Heart left ventricle (tissue), 16 donors: ENCODE results near the gene PAIP2B. TPM values are rescaled to one million over a fixed set of nuclear protein-coding genes. Genes with fewer than 3 reads are reported as not detected.

Source experiments
- ATAC-seq, 4 donors: fragments of 200-7000 bp; cut with Tn5 transposase; one replicate each; pipeline ENCODE4 v1.9.1; 2020 to 2022; ENCODE audit warnings: moderate library complexity in 4 of 4, mild to moderate bottlenecking in 3 of 4, moderate number of reproducible peaks in 1 of 4
- DNase-seq, 5 donors: peaks; one replicate each; pipeline ENCODE4 v3.0.0-alpha.2; 2020
- H3K27ac ChIP-seq, 12 donors: fragments of 200-600 bp; sonication (generic) in 4 of 12; one replicate each; pipeline versions ENCODE4 v1.5.0 to v1.8.0; 2016 to 2022; ENCODE audit warnings: mild to moderate bottlenecking in 2 of 12
- H3K27me3 ChIP-seq, 9 donors: fragments of 200-600 bp; sonication (generic) in 2 of 9; one replicate each; pipeline versions ENCODE4 v1.5.1 to v1.8.0; 2016 to 2022; ENCODE audit warnings: mild to moderate bottlenecking in 3 of 9
- H3K36me3 ChIP-seq, 9 donors: fragments of 200-600 bp; sonication (generic) in 2 of 9; one replicate each; pipeline versions ENCODE4 v1.5.0 to v1.8.0; 2018 to 2022; ENCODE audit warnings: mild to moderate bottlenecking in 2 of 9
- H3K4me1 ChIP-seq, 12 donors: fragments of 200-600 bp; sonication (generic) in 4 of 12; one replicate each; pipeline versions ENCODE4 v1.5.0 to v1.8.0; 2016 to 2022; ENCODE audit warnings: mild to moderate bottlenecking in 3 of 12
- H3K4me3 ChIP-seq, 12 donors: fragments of 200-600 bp; sonication (generic) in 4 of 12; one replicate each; pipeline versions ENCODE4 v1.5.0 to v1.8.0; 2017 to 2022; ENCODE audit warnings: mild to moderate bottlenecking in 9 of 12, moderate library complexity in 4 of 12
- H3K9me3 ChIP-seq, 12 donors: fragments of 200-600 bp; sonication (generic) in 4 of 12; one replicate each; pipeline versions ENCODE4 v1.5.0 to v1.8.0; 2016 to 2022; ENCODE audit warnings: mild to moderate bottlenecking in 1 of 12
- POLR2A ChIP-seq, 2 donors: fragments of 450-650 bp; IDR thresholded peaks; one replicate each; pipeline ENCODE4 v1.6.1; 2017; ENCODE audit warnings: antibody characterized with exemption in 2 of 2, mild to moderate bottlenecking in 2 of 2, moderate library complexity in 2 of 2
- WGBS, 4 donors: extraction: QIAGEN DNeasy Blood & Tissue Kit in 2 of 4; methylation state at CpG; one replicate each; pipeline versions ENCODE4 v1.1.5 to v1.1.7; 2013 to 2018; 5-methylcytosine and 5-hydroxymethylcytosine counted together
- intact Hi-C, 10 donors: fragments of 100-400 bp; cut with DNase I; formaldehyde crosslinking; loops; one replicate each; pipeline versions ENCODE4 v1.11.1 to v1.14.2; 2022
- polyA plus RNA-seq, 2 donors: library from polyadenylated mRNA; stranded (reverse); fragments of 200-250 nt; gene quantifications; one replicate each; pipeline ENCODE4 v1.2.3, GENCODE V29; 2013
- total RNA-seq, 9 donors: library from RNA; depleted of rRNA in 2 of 9; stranded (reverse); fragments of >200 nt in 2 of 9; fragmentation: NEBNext Ultra II Directional in 3 of 9; extraction: Animal tissue kit (Norgen Biotek cat#: 25700) in 3 of 9; gene quantifications; one replicate each; pipeline versions ENCODE4 v1.1.0 to v1.2.4, GENCODE V29; 2016 to 2023
- TF ChIP-seq, protein P1 (sequence below), 12 donors: fragments of 200-600 bp; sonication (generic) in 4 of 12; IDR thresholded peaks; one replicate each; pipeline versions ENCODE4 v1.5.0 to v1.8.0; 2018 to 2022; ENCODE audit warnings: antibody characterized with exemption in 12 of 12, mild to moderate bottlenecking in 5 of 12
- donor health status: ischemic (EF 13 %, LVEDD 7.1; RV severe dilation, severe dysfunction).
- donor health status: healthy with polysubstance abuse.
- donor health status: DM: no; HTN: yes; CAD: no.
- donor health status: DM: no; HTN: no; CAD: no.
- donor health status: ischemic (EF 25% LVEDD 6.9; RV normal size, moderate dysfunction).
- donor health status: ischemic (EF 25% LVEDD 5.7; RV mildly dilated, moderate dysfunction).
- donor health status: healthy.
- donor health status: DM: yes; HTN: yes; CAD: no.
- donor health status: ischemic (EF 35%, LVEDD 5.7; RV mildly dilated, moderate dysfunction).
- donor health status: nonischemic (EF 11% LVEDD 7.7; RV severe dilation, severe dysfunction).
- donor health status: DM: yes; HTN: yes; CAD: no.
- donor health status: PGD.
- donor health status: ischemic (EF 29% LVEDD 5.4; RV normal size, mild dysfunction).
- donor health status: nonischemic (EF 23%, LVEDD 6.1; RV moderate dilation, normal function).

Gene PAIP2B
- total and polyA plus RNA-seq, 11 donors, result 11.9 to 89.0 (median 53.2) TPM

DNA sequence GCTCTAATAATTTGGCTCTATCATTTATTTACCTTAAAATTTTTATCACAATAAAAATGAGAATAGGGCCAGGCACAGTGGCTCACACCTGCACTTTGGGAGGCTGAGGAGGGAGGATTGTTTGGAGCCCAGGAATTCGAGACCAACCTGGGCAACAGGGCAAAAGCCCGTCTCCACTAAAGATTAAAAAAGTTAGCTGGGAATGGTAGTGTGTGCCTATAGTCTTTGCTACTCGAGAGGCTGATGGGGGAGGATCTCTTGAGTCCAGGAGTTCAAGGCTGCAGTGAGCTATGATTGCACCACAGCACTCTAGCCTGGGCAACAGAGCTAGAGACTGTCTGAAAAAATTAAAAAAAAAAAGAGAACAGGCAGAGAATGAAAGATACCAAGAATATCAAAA is 90.7 kb downstream of the PAIP2B start:
- Histone ChIP-seq H3K4me1 (peaks cover 0 to 18% (median 12%) of the 10 kb centered on the region in 12 donors), H3K36me3 (peaks cover 0 to 84% (median 80%) of the 10 kb centered on the region in 9 donors), H3K27me3 (no peaks in the 10 kb centered on the region), H3K27ac (no peak overlapping the region), H3K9me3 (no peaks in the 10 kb centered on the region), H3K4me3 (no peak overlapping the region)
- DNase-seq (no peak), ATAC-seq (no peak)
- no peak for TF ChIP-seq POLR2A (IDR thresholded peaks at IDR 0.05)
- TF ChIP-seq, protein P1, sequence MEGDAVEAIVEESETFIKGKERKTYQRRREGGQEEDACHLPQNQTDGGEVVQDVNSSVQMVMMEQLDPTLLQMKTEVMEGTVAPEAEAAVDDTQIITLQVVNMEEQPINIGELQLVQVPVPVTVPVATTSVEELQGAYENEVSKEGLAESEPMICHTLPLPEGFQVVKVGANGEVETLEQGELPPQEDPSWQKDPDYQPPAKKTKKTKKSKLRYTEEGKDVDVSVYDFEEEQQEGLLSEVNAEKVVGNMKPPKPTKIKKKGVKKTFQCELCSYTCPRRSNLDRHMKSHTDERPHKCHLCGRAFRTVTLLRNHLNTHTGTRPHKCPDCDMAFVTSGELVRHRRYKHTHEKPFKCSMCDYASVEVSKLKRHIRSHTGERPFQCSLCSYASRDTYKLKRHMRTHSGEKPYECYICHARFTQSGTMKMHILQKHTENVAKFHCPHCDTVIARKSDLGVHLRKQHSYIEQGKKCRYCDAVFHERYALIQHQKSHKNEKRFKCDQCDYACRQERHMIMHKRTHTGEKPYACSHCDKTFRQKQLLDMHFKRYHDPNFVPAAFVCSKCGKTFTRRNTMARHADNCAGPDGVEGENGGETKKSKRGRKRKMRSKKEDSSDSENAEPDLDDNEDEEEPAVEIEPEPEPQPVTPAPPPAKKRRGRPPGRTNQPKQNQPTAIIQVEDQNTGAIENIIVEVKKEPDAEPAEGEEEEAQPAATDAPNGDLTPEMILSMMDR (IDR thresholded peaks at IDR 0.05), result no peak
- intact Hi-C loops, result no loop called here
- WGBS, 4 donors, result 77 to 95% (median 88%) methylated on average over 3 of the region's 3 CpGs

DNA sequence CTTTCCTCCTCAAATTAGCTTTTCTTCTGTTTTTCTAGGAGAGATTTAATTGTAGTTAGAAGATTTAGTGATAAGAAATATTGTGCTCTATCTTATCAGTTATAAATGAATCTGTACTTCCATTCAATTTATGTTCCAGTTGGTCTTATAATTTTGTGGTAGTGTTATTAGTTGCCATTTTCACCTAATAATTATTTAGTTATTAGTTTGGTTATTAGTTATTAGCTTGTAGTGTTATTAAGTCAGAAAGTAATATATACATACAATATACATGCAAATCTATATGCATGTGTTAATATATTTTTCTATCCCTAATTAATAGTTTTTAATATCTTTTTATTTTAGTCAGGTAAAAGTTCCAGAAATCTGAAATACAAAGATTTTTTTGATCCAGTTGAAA is 93.3 kb downstream of the PAIP2B start:
- H3K9me3 ChIP-seq, result no peaks in the 10 kb centered on the region
- H3K36me3 ChIP-seq, result peaks cover 0 to 58% (median 55%) of the 10 kb centered on the region in 9 donors
- H3K27ac ChIP-seq, result no peak overlapping the region
- peaks cover 0 to 25% (median 18%) of the 10 kb centered on the region in 12 donors for H3K4me1 ChIP-seq
- H3K27me3 ChIP-seq, result no peaks in the 10 kb centered on the region
- H3K4me3 ChIP-seq, result no peak overlapping the region
- no peak for ATAC-seq
- no peak for DNase-seq
- TF ChIP-seq, protein P1 (IDR thresholded peaks at IDR 0.05), result no peak
- TF ChIP-seq POLR2A (IDR thresholded peaks at IDR 0.05), result no peak
- intact Hi-C loops, result no loop called here

Other genes starting within 250 kb of the PAIP2B start
- gene ANKRD53, start 248.5 kb downstream of the PAIP2B start, total RNA-seq, result 1 to 10 TPM in 2 of 9 donors, under 1 TPM in 5, not detected in 2; 0.28 to 1.8 (median 0.40) TPM
- under 1 TPM; 0.44 to 0.65 TPM for gene ANKRD53, start 248.5 kb downstream of the PAIP2B start, polyA plus RNA-seq
- 10 to 100 TPM; 32.1 to 54.4 (median 50.4) TPM for gene TEX261, start 232.2 kb downstream of the PAIP2B start, total RNA-seq
- gene TEX261, start 232.2 kb downstream of the PAIP2B start, polyA plus RNA-seq, result 10 to 100 TPM; 29.2 to 69.3 TPM
- 100 to 1,000 TPM in 1 of 9 donors, 10 to 100 TPM in 8; 38.3 to 143 (median 46.4) TPM for gene NAGK, start 158.5 kb downstream of the PAIP2B start, total RNA-seq
- gene NAGK, start 158.5 kb downstream of the PAIP2B start, polyA plus RNA-seq, result 10 to 100 TPM; 59.6 to 66.6 TPM
- 10 to 100 TPM; 23.8 to 36.8 (median 29.3) TPM for gene MCEE, start 96.9 kb downstream of the PAIP2B start, total RNA-seq
- gene MCEE, start 96.9 kb downstream of the PAIP2B start, polyA plus RNA-seq, result 10 to 100 TPM; 27.3 to 35.6 TPM
- gene MPHOSPH10, start 96.5 kb downstream of the PAIP2B start, total RNA-seq, result 10 to 100 TPM; 12.3 to 35.6 (median 22.7) TPM
- 10 to 100 TPM; 24.6 to 31.5 TPM for gene MPHOSPH10, start 96.5 kb downstream of the PAIP2B start, polyA plus RNA-seq
- 100 to 1,000 TPM in 1 of 9 donors, 10 to 100 TPM in 8; 61.1 to 100 (median 84.1) TPM for gene ZNF638, start 104.7 kb upstream of the PAIP2B start, total RNA-seq
- 100 to 1,000 TPM in 1 of 2 donors, 10 to 100 TPM in 1; 48.6 to 118 TPM for gene ZNF638, start 104.7 kb upstream of the PAIP2B start, polyA plus RNA-seq
- 10 to 100 TPM; 51.8 to 99.9 (median 80.4) TPM for gene DYSF, start 226.5 kb upstream of the PAIP2B start, total RNA-seq
- gene DYSF, start 226.5 kb upstream of the PAIP2B start, polyA plus RNA-seq, result 10 to 100 TPM; 25.5 to 33.6 TPM